Ishikawa (cell line): ENCODE results near the gene MMP15.

ENCODE experiments used
- CEBPB ChIP-seq: IDR thresholded peaks from 2 replicates; pipeline ENCODE4 v1.6.1; 2012
- CREB1 ChIP-seq: IDR thresholded peaks from 2 replicates; pipeline ENCODE4 v1.6.1; 2012; ENCODE audit warnings: low read depth
- EGR1 ChIP-seq: IDR thresholded peaks from 2 replicates; pipeline ENCODE4 v1.6.1; 2012
- EP300 ChIP-seq: IDR thresholded peaks from 2 replicates; pipeline ENCODE4 v1.6.1; 2012; ENCODE audit warnings: borderline replicate concordance
- FOXM1 ChIP-seq: IDR thresholded peaks from 2 replicates; pipeline ENCODE4 v1.6.1; 2012; ENCODE audit warnings: low read depth, borderline replicate concordance
- MAX ChIP-seq: IDR thresholded peaks from 2 replicates; pipeline ENCODE4 v1.6.1; 2012
- NFIC ChIP-seq: IDR thresholded peaks from 2 replicates; pipeline ENCODE4 v1.6.1; 2012
- RAD21 ChIP-seq: IDR thresholded peaks from 2 replicates; pipeline ENCODE4 v1.6.1; 2012; ENCODE audit warnings: low read depth
- REST ChIP-seq: IDR thresholded peaks from 2 replicates; pipeline ENCODE4 v1.6.1; 2012; ENCODE audit warnings: low read depth, mild to moderate bottlenecking
- TAF1 ChIP-seq: IDR thresholded peaks from 2 replicates; pipeline ENCODE4 v1.6.1; 2012; ENCODE audit warnings: low read depth, mild to moderate bottlenecking
- TCF12 ChIP-seq: IDR thresholded peaks from 2 replicates; pipeline ENCODE4 v1.6.1; 2012; ENCODE audit warnings: low read depth
- TEAD4 ChIP-seq: IDR thresholded peaks from 2 replicates; pipeline ENCODE4 v1.6.1; 2012
- USF1 ChIP-seq: IDR thresholded peaks from 2 replicates; pipeline ENCODE4 v1.6.1; 2012
- YY1 ChIP-seq: IDR thresholded peaks from 2 replicates; pipeline ENCODE4 v1.6.1; 2012; ENCODE audit warnings: low read depth
- ZBTB7A ChIP-seq: IDR thresholded peaks from 2 replicates; pipeline ENCODE4 v1.6.1; 2012; ENCODE audit warnings: low read depth

The MMP15 gene

GRCh38 chr16:58035356-58036170 lies 10.0 kb downstream of the MMP15 start:
- peak; percentile 41; the same call in 1 of the 2 replicates for TF ChIP-seq NFIC
- TF ChIP-seq YY1 = no peak

GRCh38 chr16:58036943-58037342 lies 11.4 kb downstream of the MMP15 start:
- TF ChIP-seq ZBTB7A (no peak), MAX (no peak), TAF1 (no peak), CREB1 (no peak), TCF12 (no peak), REST (no peak), TEAD4 (no peak), CEBPB (no peak), NFIC (no peak), RAD21 (no peak), EGR1 (no peak), YY1 (no peak), USF1 (no peak), EP300 (no peak), FOXM1 (no peak)

GRCh38 chr16:58037365-58038057 lies 12.0 kb downstream of the MMP15 start:
- TF ChIP-seq NFIC (no peak), ZBTB7A (no peak), EGR1 (no peak), TEAD4 (no peak), USF1 (no peak), TCF12 (no peak), RAD21 (no peak), CREB1 (no peak)

- TF ChIP-seq TAF1 (no peak), ZBTB7A (no peak), CREB1 (no peak)
Observed at GRCh38 chr16:58038219-58038641, 12.7 kb downstream of the MMP15 start.

- TF ChIP-seq FOXM1 (no peak), EP300 (no peak), MAX (no peak), USF1 (no peak), CEBPB (no peak)
Observed at GRCh38 chr16:58039829-58040495, 14.4 kb downstream of the MMP15 start.

- TF ChIP-seq ZBTB7A = no peak
- no peak for TF ChIP-seq NFIC
- no peak for TF ChIP-seq EP300
- no peak for TF ChIP-seq USF1
- no peak for TF ChIP-seq FOXM1
- TF ChIP-seq YY1 = no peak
- TF ChIP-seq REST = no peak
- TF ChIP-seq TCF12 = no peak
- no peak for TF ChIP-seq RAD21
Observed at GRCh38 chr16:58040496-58040846, 14.9 kb downstream of the MMP15 start.
